Globus pallidus (tissue), 1 donor: ENCODE measurements around the gene NR0B1.

Source experiments
- DNase-seq: peaks from one replicate; pipeline ENCODE4 v3.0.0-alpha.2; 2015; ENCODE audit warnings: low spot score

Gene NR0B1

DNA sequence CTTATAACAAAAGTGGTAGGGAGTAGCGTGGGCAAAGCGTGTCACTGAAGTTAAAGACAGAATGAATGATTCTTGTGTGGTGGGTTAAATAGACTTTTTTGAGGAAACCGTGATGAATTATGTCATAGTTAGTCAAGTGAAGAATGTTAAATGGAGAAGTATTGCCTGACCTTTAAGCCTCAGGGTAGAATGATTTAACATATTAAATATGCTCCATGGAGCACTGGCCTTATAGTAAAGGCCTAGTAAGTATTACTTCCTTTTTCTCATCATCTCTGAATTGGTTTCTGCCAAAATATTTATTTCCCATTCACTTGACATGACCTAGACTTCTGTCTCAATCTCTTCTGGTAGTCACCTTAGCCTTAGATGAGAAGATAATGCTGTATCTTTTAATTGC lies 38.6 kb downstream of the NR0B1 start:
- no peak for DNase-seq

DNA sequence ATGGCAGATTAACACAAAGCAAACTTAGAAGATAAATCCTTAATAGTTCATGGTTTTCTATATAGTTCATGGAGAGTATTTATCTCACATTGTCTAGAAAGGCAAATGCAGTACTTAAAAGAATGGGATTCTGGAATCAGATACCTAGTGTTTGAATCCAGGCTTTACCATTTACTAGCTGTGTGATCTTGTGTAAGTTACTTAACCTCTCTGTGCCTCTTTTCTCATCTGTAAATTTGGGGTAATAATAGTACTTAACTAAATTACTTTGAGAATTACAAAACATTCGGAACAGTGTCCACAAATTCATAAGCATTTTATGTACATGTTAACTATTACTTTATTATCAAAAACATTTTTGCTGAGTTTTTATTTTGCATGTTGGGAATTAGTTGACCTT lies 46.4 kb downstream of the NR0B1 start:
- no peak for DNase-seq

DNA sequence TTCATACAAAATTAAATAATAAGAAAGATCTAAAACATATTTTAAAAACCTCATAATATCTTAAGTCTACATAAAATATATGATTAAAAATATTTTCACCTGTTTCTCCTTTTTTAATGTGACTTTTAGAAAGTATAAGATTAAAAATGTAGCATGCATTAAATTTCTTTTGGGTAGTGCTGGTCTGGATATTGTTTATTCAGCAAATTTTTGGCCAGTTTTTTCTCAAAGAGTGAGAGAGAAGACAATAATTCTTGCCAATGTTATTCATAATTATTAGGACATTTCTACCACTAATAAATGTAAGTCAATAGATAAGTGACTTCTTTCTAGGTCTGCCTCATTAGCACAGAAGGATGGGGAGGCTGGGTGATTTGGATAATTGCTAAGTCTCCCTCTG lies 48.2 kb downstream of the NR0B1 start:
- no peak for DNase-seq

DNA sequence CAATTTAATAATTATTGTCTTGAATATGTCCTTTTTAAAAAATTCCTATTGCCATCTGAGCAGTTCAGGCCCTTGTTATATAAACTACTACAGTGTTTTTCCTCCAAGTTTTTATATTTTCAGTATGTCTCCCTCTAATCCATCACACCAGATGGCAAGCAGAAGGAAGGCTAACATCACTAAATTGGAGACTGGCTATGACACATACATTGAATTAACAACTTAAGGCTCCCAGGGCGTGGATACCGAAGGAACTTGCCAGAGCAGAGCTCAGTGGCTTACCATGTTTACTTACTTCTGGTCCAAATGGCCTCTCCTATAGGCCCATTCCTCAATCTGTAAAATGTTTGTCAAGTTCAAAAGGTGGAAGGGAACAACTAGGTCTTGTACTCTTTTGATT lies 49.3 kb downstream of the NR0B1 start:
- no peak for DNase-seq
